IMR-90 (cell line): ENCODE measurements around the gene MEGF8. TPM values are rescaled to one million over a fixed set of nuclear protein-coding genes. Genes with fewer than 3 reads are reported as not detected.

Experiments
- ATAC-seq: fragments of 200-7000 bp; cut with Tn5 transposase; 2 replicates; pipeline ENCODE4 v1.9.1; 2020; ENCODE audit warnings: low read depth, mild to moderate bottlenecking, moderate library complexity
- BruUV-seq: library from RNA; stranded (reverse); fragments of 400-500 nt; replicated peaks from 2 replicates; lab custom pipeline; 2021; lab: Mats Ljungman, UMichigan
- CTCF ChIA-PET: fragments of 300-600 bp; formaldehyde crosslinking; extraction: SDS; loops from one replicate; lab custom pipeline; 2021; ENCODE audit warnings: antibody characterized with exemption; lab: Yijun Ruan, JAX
- POLR2A ChIA-PET: fragments of 300-600 bp; sonication (Branson Sonifier 250); formaldehyde crosslinking; loops from one replicate; lab custom pipeline; 2022; ENCODE audit warnings: antibody characterized with exemption; ENCODE audit not compliant: unreplicated experiment; lab: Charles Lee
- DNase-seq: peaks from one replicate; pipeline ENCODE4 v3.0.0; 2013
- H2AFZ ChIP-seq: replicated peaks from 2 replicates; pipeline ENCODE3; 2013; ENCODE audit warnings: low read length, mild to moderate bottlenecking; ENCODE audit not compliant: poor library complexity
- H2AK5ac ChIP-seq: 2 replicates; pipeline ENCODE4 v1.6.1; 2013; ENCODE audit warnings: low read depth, low read length, inconsistent platforms
- H2AK9ac ChIP-seq: replicated peaks from 2 replicates; pipeline ENCODE3; 2013; ENCODE audit warnings: mild to moderate bottlenecking, low read depth, low read length, moderate library complexity; ENCODE audit not compliant: poor library complexity
- H2BK120ac ChIP-seq: 2 replicates; pipeline ENCODE4 v1.6.1; 2013; ENCODE audit warnings: low read depth, low read length, inconsistent platforms
- H2BK15ac ChIP-seq: 3 replicates; pipeline ENCODE4 v1.6.1; 2013; ENCODE audit warnings: low read depth, low read length, inconsistent platforms
- H2BK20ac ChIP-seq: 2 replicates; pipeline ENCODE4 v1.6.1; 2013; ENCODE audit warnings: low read depth, mild to moderate bottlenecking, inconsistent platforms, low read length, moderate library complexity
- H2BK5ac ChIP-seq: 2 replicates; pipeline ENCODE4 v1.6.1; 2013; ENCODE audit warnings: mild to moderate bottlenecking, low read depth, low read length, inconsistent platforms; ENCODE audit not compliant: poor library complexity, severe bottlenecking
- H3K14ac ChIP-seq: replicated peaks from 2 replicates; pipeline ENCODE4 v1.6.1; 2013; ENCODE audit warnings: low read depth, low read length, inconsistent platforms
- H3K18ac ChIP-seq: 2 replicates; pipeline ENCODE4 v1.6.1; 2013; ENCODE audit warnings: low read depth, low read length, control low read depth
- H3K23ac ChIP-seq: 2 replicates; pipeline ENCODE4 v1.6.1; 2013; ENCODE audit warnings: low read depth, low read length, inconsistent platforms
- H3K27ac ChIP-seq: 2 replicates; pipeline ENCODE4 v1.5.1; 2013; ENCODE audit warnings: mild to moderate bottlenecking, control low read depth, low read length; ENCODE audit not compliant: insufficient read depth
- H3K27me3 ChIP-seq: 2 replicates; pipeline ENCODE4 v1.6.1; 2013; ENCODE audit warnings: low read length; ENCODE audit not compliant: control insufficient read depth, insufficient read depth
- H3K36me3 ChIP-seq: 2 replicates; pipeline ENCODE4 v1.6.1; 2013; ENCODE audit warnings: low read length, mixed read lengths; ENCODE audit not compliant: control insufficient read depth, insufficient read depth
- H3K4ac ChIP-seq: 2 replicates; pipeline ENCODE4 v1.6.1; 2013; ENCODE audit warnings: low read depth, low read length, inconsistent platforms
- H3K4me1 ChIP-seq: 2 replicates; pipeline ENCODE4 v1.6.1; 2013; ENCODE audit warnings: low read length, mixed read lengths; ENCODE audit not compliant: control insufficient read depth, insufficient read depth
- H3K4me2 ChIP-seq: 2 replicates; pipeline ENCODE4 v1.6.1; 2013; ENCODE audit warnings: low read depth, mild to moderate bottlenecking, control low read depth, low read length, moderate library complexity
- H3K4me3 ChIP-seq: 2 replicates; pipeline ENCODE4 v1.5.1; 2013; ENCODE audit warnings: low read depth, mild to moderate bottlenecking, control low read depth, low read length, moderate library complexity; ENCODE audit not compliant: insufficient read depth
- H3K56ac ChIP-seq: 2 replicates; pipeline ENCODE4 v1.6.1; 2013; ENCODE audit warnings: low read length, inconsistent platforms; ENCODE audit not compliant: insufficient read depth; ENCODE audit errors: extremely low read depth
- H3K79me1 ChIP-seq, 2 experiments: 2 replicates each; pipeline ENCODE4 v1.6.1; 2013; ENCODE audit warnings: low read length in 2 of 2, inconsistent platforms in 1 of 2, low read depth in 1 of 2
- H3K9ac ChIP-seq: 2 replicates; pipeline ENCODE4 v1.6.1; 2013; ENCODE audit warnings: low read depth, low read length, control low read depth
- H3K9me1 ChIP-seq: 2 replicates; pipeline ENCODE4 v1.6.1; 2013; ENCODE audit warnings: low read length, inconsistent platforms; ENCODE audit not compliant: insufficient read depth
- H3K9me3 ChIP-seq: 2 replicates; pipeline ENCODE4 v1.6.1; 2013; ENCODE audit warnings: low read length; ENCODE audit not compliant: control insufficient read depth, insufficient read depth
- H4K20me1 ChIP-seq: 2 replicates; pipeline ENCODE4 v1.6.1; 2013; ENCODE audit warnings: low read length, inconsistent platforms; ENCODE audit not compliant: insufficient read depth
- H4K5ac ChIP-seq: 2 replicates; pipeline ENCODE4 v1.6.1; 2013; ENCODE audit warnings: mild to moderate bottlenecking, low read depth, low read length, control low read depth
- H4K8ac ChIP-seq, 2 experiments: 2 replicates each; pipeline ENCODE4 v1.6.1; 2013; ENCODE audit warnings: low read depth in 2 of 2, low read length in 2 of 2, control low read depth in 1 of 2, inconsistent platforms in 1 of 2
- H4K91ac ChIP-seq: 2 replicates; pipeline ENCODE4 v1.6.1; 2013; ENCODE audit warnings: low read depth, low read length, inconsistent platforms; ENCODE audit not compliant: insufficient read depth
- BHLHE40 ChIP-seq: fragments of 150-350 bp; IDR thresholded peaks from 2 replicates; pipeline ENCODE4 v1.6.1; 2016; ENCODE audit warnings: mild to moderate bottlenecking, low read depth, low read length
- CEBPB ChIP-seq: IDR thresholded peaks from 2 replicates; pipeline ENCODE4 v1.6.1; 2012; ENCODE audit warnings: low read depth, low read length, improper control_type of control experiment
- CHD1 ChIP-seq: IDR thresholded peaks from 2 replicates; pipeline ENCODE4 v1.6.1; 2012; ENCODE audit warnings: low read depth, low read length, improper control_type of control experiment
- CTCF ChIP-seq: conservative IDR thresholded peaks from 2 replicates; pipeline ENCODE4 v1.5.1; 2012; ENCODE audit warnings: mild to moderate bottlenecking, low read depth, low read length, improper control_type of control experiment
- ELK1 ChIP-seq: fragments of 150-350 bp; IDR thresholded peaks from 2 replicates; pipeline ENCODE4 v1.6.1; 2016; ENCODE audit warnings: low read depth, mild to moderate bottlenecking, low read length, moderate library complexity, borderline replicate concordance
- FOS ChIP-seq: fragments of 150-350 bp; IDR thresholded peaks from 2 replicates; pipeline ENCODE4 v1.6.1; 2016; ENCODE audit warnings: low read depth, low read length
- MAFK ChIP-seq: IDR thresholded peaks from 2 replicates; pipeline ENCODE4 v1.6.1; 2012; ENCODE audit warnings: low read depth, low read length, improper control_type of control experiment
- MAZ ChIP-seq: IDR thresholded peaks from 2 replicates; pipeline ENCODE4 v1.6.1; 2012; ENCODE audit warnings: low read depth, mild to moderate bottlenecking, low read length, improper control_type of control experiment, moderate library complexity, borderline replicate concordance
- MXI1 ChIP-seq: IDR thresholded peaks from 2 replicates; pipeline ENCODE4 v1.6.1; 2012; ENCODE audit warnings: low read depth, mild to moderate bottlenecking, low read length, moderate library complexity, borderline replicate concordance
- NFE2L2 ChIP-seq: fragments of 150-350 bp; IDR thresholded peaks from 2 replicates; pipeline ENCODE4 v1.6.1; 2016; ENCODE audit warnings: low read depth, mild to moderate bottlenecking, low read length
- POLR2A ChIP-seq: IDR thresholded peaks from 2 replicates; pipeline ENCODE4 v1.6.1; 2012; ENCODE audit warnings: mild to moderate bottlenecking, low read depth, low read length
- RAD21 ChIP-seq: IDR thresholded peaks from 2 replicates; pipeline ENCODE4 v1.6.1; 2012; ENCODE audit warnings: low read length, improper control_type of control experiment
- RCOR1 ChIP-seq: IDR thresholded peaks from 2 replicates; pipeline ENCODE4 v1.6.1; 2012; ENCODE audit warnings: mild to moderate bottlenecking, low read length, improper control_type of control experiment; ENCODE audit not compliant: insufficient replicate concordance
- RFX5 ChIP-seq: IDR thresholded peaks from 2 replicates; pipeline ENCODE4 v1.8.0; 2012; ENCODE audit warnings: low read depth, mild to moderate bottlenecking, low read length, moderate library complexity
- SMC3 ChIP-seq: fragments of 150-350 bp; IDR thresholded peaks from 2 replicates; pipeline ENCODE4 v1.6.1; 2016; ENCODE audit warnings: low read depth, mild to moderate bottlenecking, antibody characterized with exemption, low read length, moderate library complexity
- USF2 ChIP-seq: fragments of 150-350 bp; IDR thresholded peaks from 2 replicates; pipeline ENCODE4 v1.6.1; 2017; ENCODE audit warnings: mild to moderate bottlenecking, antibody characterized with exemption, low read length, low read depth
- WGBS, 2 experiments: methylation state at CpG; one replicate each; pipeline versions ENCODE4 v1.1.5 to v1.1.7; 2013; ENCODE audit warnings: missing lambda C conversion rate in 2 of 2; ENCODE audit not compliant: insufficient read length in 1 of 2; ENCODE audit errors: extremely low coverage in 2 of 2; 5-methylcytosine and 5-hydroxymethylcytosine counted together
- dilution Hi-C: fragments of 300-500 bp; cut with HindIII; formaldehyde crosslinking; loops from one replicate; pipeline ENCODE4 v1.14.3; 2018; ENCODE audit warnings: low sequenced_read_pairs; ENCODE audit not compliant: unreplicated experiment
- in situ Hi-C: fragments of 300-500 bp; cut with MboI; formaldehyde crosslinking; loops from 3 replicates; pipeline ENCODE4 v1.14.3; 2019; ENCODE audit warnings: low sequenced_read_pairs, inconsistent platforms, mixed read lengths
- intact Hi-C: fragments of 100-400 bp; cut with micrococcal nuclease; formaldehyde crosslinking; loops from 2 replicates; pipeline ENCODE4 v1.10.0; 2022
- polyA plus RNA-seq, 3 experiments: library from polyadenylated mRNA; depleted of rRNA; stranded (reverse); fragments of >200 nt; gene quantifications; 2 replicates each; pipeline ENCODE4 v1.2.3, GENCODE V29; 2012; ENCODE audit warnings: low replicate concordance in 1 of 3
- total RNA-seq: library from RNA; depleted of rRNA; stranded (reverse); fragments of >200 nt; gene quantifications from 2 replicates; pipeline ENCODE4 v1.2.3, GENCODE V29; 2012

The MEGF8 gene
- total and polyA plus RNA-seq, 2 of the 4 experiments (the other 2 are of a cell fraction) = 2.3 to 12.5 TPM

GRCh38 chr19:42426643-42427042 is 101.2 kb downstream of the MEGF8 start:
- Histone ChIP-seq H2AK9ac (no peak overlapping the region), H3K79me1 (peaks cover 4 to 13% of the 10 kb centered on the region in 2 experiments; a peak in 2 of 4 replicates), H3K9me3 (no peaks in the 10 kb centered on the region), H4K8ac (no peak overlapping the region), H3K9ac (no peak overlapping the region), H3K4me2 (no peak overlapping the region), H3K14ac (no peak overlapping the region), H2BK15ac (no peak overlapping the region), H3K9me1 (peaks cover 4% of the 10 kb centered on the region; the same call in 1 of the 2 replicates), H3K36me3 (no peaks in the 10 kb centered on the region), H4K91ac (no peak overlapping the region), H3K27ac (no peak overlapping the region), H3K56ac (no peak overlapping the region), H2AFZ (no peak overlapping the region), H2AK5ac (no peak overlapping the region), H2BK5ac (no peak overlapping the region), H2BK120ac (no peak overlapping the region), H3K4me1 (peaks cover 4% of the 10 kb centered on the region; the same call in 1 of the 2 replicates), H3K27me3 (no peaks in the 10 kb centered on the region), H3K23ac (no peak overlapping the region), H3K4me3 (no peak overlapping the region), H4K5ac (no peak overlapping the region), H2BK20ac (no peak overlapping the region), H4K20me1 (no peaks in the 10 kb centered on the region), H3K4ac (no peak overlapping the region), H3K18ac (no peak overlapping the region)
- ATAC-seq (no peak), DNase-seq (no peak)
- TF ChIP-seq RFX5 = no peak
- TF ChIP-seq SMC3 = no peak
- no peak for TF ChIP-seq CTCF
- no peak for TF ChIP-seq ELK1
- TF ChIP-seq CEBPB = no peak
- no peak for TF ChIP-seq BHLHE40
- TF ChIP-seq USF2 = no peak
- no peak for TF ChIP-seq NFE2L2
- TF ChIP-seq MXI1 = no peak
- TF ChIP-seq MAFK = no peak
- TF ChIP-seq RCOR1 = no peak
- TF ChIP-seq CHD1 = no peak
- TF ChIP-seq FOS = no peak
- no peak for TF ChIP-seq POLR2A
- TF ChIP-seq RAD21 = no peak
- no peak for TF ChIP-seq MAZ
- dilution Hi-C loops (no loop called here), intact Hi-C loops (no loop called here), in situ Hi-C loops (no loop called here)
- WGBS, 2 experiments = 80% methylated on average over 1 of the region's 3 CpGs; no CpG with 5 or more reads in 1 of the 2 experiments
- no TSS peak for BruUV-seq
- ChIA-PET CTCF (interaction anchor here (0.6 to 2.4 kb wide), 2 partner anchors 10 to 12 kb away, joined by 6 to 8 read pairs; no protein-coding TSS in a partner anchor), POLR2A (no interaction called here)
